ENCODE data around the gene RBM26. TPM values are rescaled to one million over a fixed set of nuclear protein-coding genes. Genes with fewer than 3 reads are reported as not detected.

Gene RBM26
- total RNA-seq, 1 experiment from 2014 or later, result 70.5 TPM

- Histone ChIP-seq H4K5ac (ENCODE audit: insufficient read length, low read depth, low read length) (no peak overlapping the region), H3K4ac (ENCODE audit: low read depth, low read length) (no peak overlapping the region), H3K56ac (ENCODE audit: insufficient read length, low read depth, low read length) (no peak overlapping the region), H3K18ac (ENCODE audit: insufficient read length, low read depth, low read length) (no peak overlapping the region), H3K9me3 (ENCODE audit: control insufficient read depth, low read depth, low read length) (no peaks in the 10 kb centered on the region), H3K79me2 (ENCODE audit: insufficient read depth, low read length) (no peaks in the 10 kb centered on the region), H3K9ac (ENCODE audit: extremely low read depth, insufficient read length, low read length) (no peak overlapping the region), H2BK12ac (ENCODE audit: insufficient read length, low read depth, low read length) (no peak overlapping the region), H4K91ac (ENCODE audit: insufficient read length, low read depth, low read length) (no peak overlapping the region), H2AK5ac (ENCODE audit: insufficient read length, low read length) (no peak overlapping the region), H4K8ac (replicated peaks; ENCODE audit: insufficient read length, low read depth, low read length) (no peak overlapping the region), H3K27ac (ENCODE audit: insufficient read length, low read depth, low read length) (no peak overlapping the region), H2BK5ac (ENCODE audit: insufficient read length, low read length) (no peak overlapping the region), H3K27me3 (ENCODE audit: insufficient read depth, low read length) (no peaks in the 10 kb centered on the region), H3K79me1 (ENCODE audit: insufficient read depth, low read depth, low read length, poor library complexity, severe bottlenecking) (no peaks in the 10 kb centered on the region), H3K23ac (ENCODE audit: insufficient read length, low read depth, low read length) (no peak overlapping the region), H3K14ac (ENCODE audit: insufficient read depth, low read length) (no peak overlapping the region), H2BK120ac (ENCODE audit: low read depth, low read length, poor library complexity, severe bottlenecking) (no peak overlapping the region), H2BK20ac (ENCODE audit: low read depth, low read length, poor library complexity, severe bottlenecking) (no peak overlapping the region), H3K4me2 (ENCODE audit: insufficient read depth, insufficient read length, low read length) (no peak overlapping the region), H3K23me2 (ENCODE audit: insufficient read length, low read depth, low read length, poor library complexity, severe bottlenecking) (no peaks in the 10 kb centered on the region), H4K20me1 (ENCODE audit: control insufficient read depth, insufficient read depth, insufficient read length) (no peaks in the 10 kb centered on the region), H2AFZ (ENCODE audit: low read length) (no peak overlapping the region), H3T11ph (ENCODE audit: low read length) (no peak overlapping the region), H3K4me1 (ENCODE audit: insufficient read depth, low read length) (0 out of 2 replicates have a peak, but pooled peaks cover 2% of the 10 kb centered on the region), H2BK15ac (ENCODE audit: low read depth, low read length) (no peak overlapping the region)
- H3K27ac Mint-ChIP-seq, result peak overlapping the region in 2 of 3 experiments; percentile 30 to 48; a peak in 1 of 7 replicates
- peaks cover 39 to 40% of the 10 kb centered on the region in 2 experiments for H3K4me1 Mint-ChIP-seq
- H3K27me3 Mint-ChIP-seq (ENCODE audit: low read depth), result no peaks in the 10 kb centered on the region
- TF ChIP-seq CTCF (conservative IDR thresholded peaks at IDR 0.05), result no peak
- peaks cover 0 to 2% (median 0%) of the 10 kb centered on the region in 3 experiments; a peak in 1 of 7 replicates for H3K36me3 Mint-ChIP-seq (ENCODE audit: insufficient read depth in 1 of 3, low read depth in 3 of 3)
- H3K9me3 Mint-ChIP-seq, result no peaks in the 10 kb centered on the region
- no peak for DNase-seq
- no peak overlapping the region for H3K4me3 Mint-ChIP-seq
Observed at GRCh38 chr13:79289571-79289970, 116.5 kb downstream of the RBM26 start.
